ENCODE measurements around the gene TSPO2.

DNA sequence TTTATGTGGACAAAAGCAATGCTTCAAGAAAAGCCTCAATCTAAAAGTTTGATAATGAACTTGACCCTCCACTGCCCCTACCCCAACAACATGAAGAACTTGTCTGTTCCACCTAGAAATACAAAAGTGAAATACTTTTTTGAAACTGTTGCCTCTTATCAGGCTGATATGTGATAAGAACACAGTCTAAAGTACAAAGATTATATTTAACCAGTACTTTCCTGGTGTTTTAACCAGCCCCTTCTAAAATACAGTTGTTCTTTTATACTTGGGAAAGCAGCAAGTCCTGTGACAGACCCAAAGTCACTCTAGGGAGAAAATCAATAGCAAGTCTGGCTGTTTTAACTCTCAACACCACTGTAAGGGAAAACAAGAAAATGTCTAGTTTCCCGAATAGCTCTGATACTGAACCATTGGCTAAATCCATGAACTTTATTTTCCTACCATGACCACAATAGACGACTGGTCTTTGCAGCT, 23.3 kb downstream of the TSPO2 start:
- TF ChIP-seq, protein P1, sequence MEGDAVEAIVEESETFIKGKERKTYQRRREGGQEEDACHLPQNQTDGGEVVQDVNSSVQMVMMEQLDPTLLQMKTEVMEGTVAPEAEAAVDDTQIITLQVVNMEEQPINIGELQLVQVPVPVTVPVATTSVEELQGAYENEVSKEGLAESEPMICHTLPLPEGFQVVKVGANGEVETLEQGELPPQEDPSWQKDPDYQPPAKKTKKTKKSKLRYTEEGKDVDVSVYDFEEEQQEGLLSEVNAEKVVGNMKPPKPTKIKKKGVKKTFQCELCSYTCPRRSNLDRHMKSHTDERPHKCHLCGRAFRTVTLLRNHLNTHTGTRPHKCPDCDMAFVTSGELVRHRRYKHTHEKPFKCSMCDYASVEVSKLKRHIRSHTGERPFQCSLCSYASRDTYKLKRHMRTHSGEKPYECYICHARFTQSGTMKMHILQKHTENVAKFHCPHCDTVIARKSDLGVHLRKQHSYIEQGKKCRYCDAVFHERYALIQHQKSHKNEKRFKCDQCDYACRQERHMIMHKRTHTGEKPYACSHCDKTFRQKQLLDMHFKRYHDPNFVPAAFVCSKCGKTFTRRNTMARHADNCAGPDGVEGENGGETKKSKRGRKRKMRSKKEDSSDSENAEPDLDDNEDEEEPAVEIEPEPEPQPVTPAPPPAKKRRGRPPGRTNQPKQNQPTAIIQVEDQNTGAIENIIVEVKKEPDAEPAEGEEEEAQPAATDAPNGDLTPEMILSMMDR (optimal IDR thresholded peaks at IDR 0.05 in 1 of 3, IDR thresholded peaks at IDR 0.05 in 1 of 3, conservative IDR thresholded peaks at IDR 0.05 in 1 of 3; ENCODE audit: extremely low read depth in 1 of 3, insufficient read depth in 2 of 3, low read length in 3 of 3), result no peak
- TF ChIP-seq EZH2 (IDR thresholded peaks at IDR 0.05; ENCODE audit: low read length), result no peak

Measured in keratinocyte (primary cell).